GM23338 (cell line): ENCODE data around the gene ABCC1. TPM values are rescaled to one million over a fixed set of nuclear protein-coding genes. Genes with fewer than 3 reads are reported as not detected.

ENCODE experiments used
- ATAC-seq: fragments of 200-7000 bp; cut with Tn5 transposase; 3 replicates; pipeline ENCODE4 v1.9.1; 2020
- DNase-seq: peaks from one replicate; pipeline ENCODE4 v3.0.0-alpha.2; 2015; ENCODE audit warnings: low spot score
- H2AFZ ChIP-seq: fragments of 200-600 bp; sonication (generic); 2 replicates; pipeline ENCODE4 v1.8.0; 2016; ENCODE audit warnings: antibody characterized with exemption, mild to moderate bottlenecking, moderate library complexity
- H3F3A ChIP-seq: fragments of 200-600 bp; sonication (generic); replicated peaks from 2 replicates; pipeline ENCODE4 v1.8.0; 2017; ENCODE audit warnings: antibody characterized with exemption, mixed run types, low read depth
- H3K27ac ChIP-seq: fragments of 200-600 bp; sonication (generic); 2 replicates; pipeline ENCODE4 v1.6.1; 2016; ENCODE audit warnings: low read depth
- H3K27me3 ChIP-seq: fragments of 200-600 bp; sonication (generic); 2 replicates; pipeline ENCODE4 v1.8.0; 2016; ENCODE audit warnings: mild to moderate bottlenecking, mixed run types, moderate library complexity; ENCODE audit not compliant: insufficient read depth
- H3K36me3 ChIP-seq: fragments of 200-600 bp; sonication (generic); 2 replicates; pipeline ENCODE4 v1.8.0; 2016; ENCODE audit warnings: mild to moderate bottlenecking; ENCODE audit not compliant: insufficient read depth
- H3K4me1 ChIP-seq: fragments of 200-600 bp; sonication (generic); 2 replicates; pipeline ENCODE4 v1.8.0; 2016; ENCODE audit warnings: mild to moderate bottlenecking, moderate library complexity; ENCODE audit not compliant: insufficient read depth
- H3K4me2 ChIP-seq: fragments of 200-600 bp; sonication (generic); 2 replicates; pipeline ENCODE4 v1.7.1; 2017; ENCODE audit warnings: mixed run types
- H3K4me3 ChIP-seq: fragments of 200-600 bp; sonication (generic); 2 replicates; pipeline ENCODE4 v1.6.1; 2016; ENCODE audit warnings: mixed run types
- H3K79me2 ChIP-seq: fragments of 200-600 bp; sonication (generic); replicated peaks from 2 replicates; pipeline ENCODE4 v1.8.0; 2017; ENCODE audit warnings: mild to moderate bottlenecking; ENCODE audit not compliant: insufficient read depth
- H3K9me2 ChIP-seq: fragments of 200-600 bp; sonication (generic); 2 replicates; pipeline ENCODE4 v1.8.0; 2017; ENCODE audit not compliant: insufficient read depth
- H4K20me1 ChIP-seq: fragments of 200-600 bp; sonication (generic); replicated peaks from 2 replicates; pipeline ENCODE4 v1.8.0; 2017; ENCODE audit warnings: mild to moderate bottlenecking; ENCODE audit not compliant: insufficient read depth
- H3K27ac Mint-ChIP-seq: 2 replicates; pipeline ENCODE4 v1.8.0; 2020; ENCODE audit warnings: inconsistent platforms, mild to moderate bottlenecking, moderate library complexity, mixed read lengths
- H3K27me3 Mint-ChIP-seq: 3 replicates; pipeline ENCODE4 v1.8.0; 2022; ENCODE audit warnings: low read depth, mild to moderate bottlenecking, moderate library complexity, mixed read lengths, inconsistent platforms; ENCODE audit not compliant: insufficient read depth, poor library complexity
- H3K36me3 Mint-ChIP-seq: 3 replicates; pipeline ENCODE4 v1.8.0; 2021; ENCODE audit warnings: low read depth, mild to moderate bottlenecking, inconsistent platforms, moderate library complexity, mixed read lengths
- H3K4me1 Mint-ChIP-seq: 3 replicates; pipeline ENCODE4 v1.8.0; 2020; ENCODE audit warnings: mild to moderate bottlenecking, inconsistent platforms, mixed read lengths
- H3K4me3 Mint-ChIP-seq: 3 replicates; pipeline ENCODE4 v1.8.0; 2021; ENCODE audit warnings: moderate library complexity, mild to moderate bottlenecking, inconsistent platforms, mixed read lengths
- H3K9me3 Mint-ChIP-seq: 3 replicates; pipeline ENCODE4 v1.8.0; 2020; ENCODE audit warnings: moderate library complexity, mild to moderate bottlenecking, inconsistent platforms, mixed read lengths
- CREB1 ChIP-seq: fragments of 250-450 bp; sonication (Bioruptor Pico); IDR thresholded peaks from 2 replicates; pipeline ENCODE4 v1.5.0; 2020; ENCODE audit warnings: low read depth, mild to moderate bottlenecking, moderate library complexity
- EZH2 ChIP-seq: fragments of 200-600 bp; sonication (generic); IDR thresholded peaks from one replicate; pipeline ENCODE4 v1.8.0; 2017; ENCODE audit warnings: antibody characterized with exemption, mild to moderate bottlenecking, low read depth; ENCODE audit not compliant: unreplicated experiment
- EZH2phosphoT487 ChIP-seq: fragments of 200-600 bp; sonication (generic); IDR thresholded peaks from one replicate; pipeline ENCODE4 v1.8.1; 2018; ENCODE audit warnings: antibody characterized with exemption; ENCODE audit not compliant: unreplicated experiment
- JUNB ChIP-seq: IDR thresholded peaks from one replicate; pipeline ENCODE4 v1.6.1; 2016; ENCODE audit warnings: antibody characterized with exemption; ENCODE audit not compliant: unreplicated experiment
- ZNF114 ChIP-seq: fragments of 250-450 bp; sonication (Bioruptor Pico); IDR thresholded peaks from 2 replicates; pipeline ENCODE4 v1.5.0; 2020; ENCODE audit warnings: mild to moderate bottlenecking, moderate library complexity
- ZNF331 ChIP-seq: fragments of 250-450 bp; sonication (Bioruptor Pico); IDR thresholded peaks from 2 replicates; pipeline ENCODE4 v1.5.0; 2020; ENCODE audit warnings: low read depth, mild to moderate bottlenecking, moderate library complexity
- ZNF462 ChIP-seq: fragments of 250-450 bp; sonication (Bioruptor Pico); IDR thresholded peaks from 2 replicates; pipeline ENCODE4 v1.5.0; 2020; ENCODE audit warnings: mild to moderate bottlenecking, moderate library complexity
- polyA plus RNA-seq: library from polyadenylated mRNA; unstranded; fragments of >200 nt; fragmentation: Nextera tagmentation; extraction: Ambion mirVana; gene quantifications from 2 replicates; pipeline ENCODE4 v1.2.1, GENCODE V29; 2016
- total RNA-seq: library from RNA; depleted of rRNA; stranded (reverse); fragments of >200 nt; shearing (Covaris generic); gene quantifications from 2 replicates; pipeline ENCODE4 v1.2.3, GENCODE V29; 2014

ABCC1 gene
- total and polyA plus RNA-seq, 2 experiments from 2014 or later = 11.0 to 46.6 TPM

- TF ChIP-seq ZNF462 (CRISPR knock-in tag) (no peak), JUNB (no peak), ZNF331 (no peak), EZH2 (no peak), ZNF114 (CRISPR knock-in tag) (no peak)
Observed at GRCh38 chr16:15906439-15906838, 43.0 kb upstream of the ABCC1 start (continued).

GRCh38 chr16:15907863-15908478, 41.4 kb upstream of the ABCC1 start:
- Mint-ChIP-seq H3K36me3 (0 out of 3 replicates have a peak, but pooled peaks cover 3% of the 10 kb centered on the region), H3K4me3 (no peak overlapping the region), H3K9me3 (peaks cover 4% of the 10 kb centered on the region; the same call in 2 of the 3 replicates), H3K27me3 (peaks cover 8% of the 10 kb centered on the region), H3K4me1 (no peaks in the 10 kb centered on the region), H3K27ac (no peak overlapping the region)
- no peaks in the 10 kb centered on the region for H3K4me1 ChIP-seq
- H3K4me3 ChIP-seq = no peak overlapping the region
- peak; percentile 100 for ATAC-seq
- no peaks in the 10 kb centered on the region for H3K79me2 ChIP-seq
- peak; percentile 94 for DNase-seq
- H4K20me1 ChIP-seq = no peaks in the 10 kb centered on the region
- no peaks in the 10 kb centered on the region for H3F3A ChIP-seq
- TF ChIP-seq CREB1 (CRISPR knock-in tag) (0 out of 2 replicates have a peak, but pooled peaks have one; percentile 42), EZH2phosphoT487 (no peak)
- H3K9me2 ChIP-seq = no peaks in the 10 kb centered on the region
- H3K36me3 ChIP-seq = no peaks in the 10 kb centered on the region
- H3K27me3 ChIP-seq = no peaks in the 10 kb centered on the region
- H3K4me2 ChIP-seq = no peak overlapping the region
- no peak overlapping the region for H3K27ac ChIP-seq
- H2AFZ ChIP-seq = peak overlapping the region; percentile 77; the same call in 1 of the 2 replicates
